H1 (cell line): ENCODE measurements around the gene GK2.

Source experiments
- ATF2 ChIP-seq: IDR thresholded peaks from 2 replicates; pipeline ENCODE4 v1.6.1; 2012; ENCODE audit warnings: low read length, inconsistent platforms
- CBX8 ChIP-seq: fragments of 300-800, 300-1000 bp; sonication (generic); IDR thresholded peaks from 2 replicates; pipeline ENCODE4 v1.7.1; 2016; ENCODE audit warnings: low read depth, low read length, borderline replicate concordance
- CEBPB ChIP-seq: IDR thresholded peaks from 2 replicates; pipeline ENCODE4 v1.6.1; 2012; ENCODE audit warnings: low read depth, low read length
- CTCF ChIP-seq, 3 experiments: IDR thresholded peaks; 1 replicate in 2 of 3; 2 replicates in 1 of 3; pipeline versions ENCODE4 v1.5.1 to v1.6.1; 2011; ENCODE audit warnings: low read length in 3 of 3, mild to moderate bottlenecking in 3 of 3, inconsistent platforms in 2 of 3, low read depth in 1 of 3, moderate library complexity in 1 of 3; ENCODE audit not compliant: insufficient read depth in 1 of 3; ENCODE audit errors: control extremely low read depth in 1 of 3
- EP300 ChIP-seq, 2 experiments: IDR thresholded peaks; 1 replicate in 1 of 2; 2 replicates in 1 of 2; pipeline ENCODE4 v1.6.1; 2011 to 2012; ENCODE audit warnings: low read depth in 2 of 2, low read length in 2 of 2, mild to moderate bottlenecking in 2 of 2, borderline replicate concordance in 1 of 2, inconsistent platforms in 1 of 2, moderate library complexity in 1 of 2
- GABPA ChIP-seq: IDR thresholded peaks from 2 replicates; pipeline ENCODE4 v1.6.1; 2011; ENCODE audit warnings: mild to moderate bottlenecking, low read length, moderate library complexity, borderline replicate concordance; ENCODE audit not compliant: insufficient read depth
- GTF2F1 ChIP-seq: IDR thresholded peaks from 2 replicates; pipeline ENCODE4 v1.6.1; 2012; ENCODE audit warnings: low read depth, low read length, improper control_type of control experiment, borderline replicate concordance
- HDAC2 ChIP-seq, 2 experiments: fragments of 300-600 bp in 1 of 2; sonication (generic) in 1 of 2; IDR thresholded peaks; 2 replicates each; pipeline ENCODE4 v1.6.1; 2011 to 2012; ENCODE audit warnings: low read depth in 2 of 2, low read length in 2 of 2, mild to moderate bottlenecking in 2 of 2, moderate library complexity in 2 of 2, borderline replicate concordance in 1 of 2, inconsistent platforms in 1 of 2
- KDM1A ChIP-seq: fragments of 200-600, 300-600 bp; sonication (generic); IDR thresholded peaks from 2 replicates; pipeline ENCODE4 v1.7.1; 2016; ENCODE audit warnings: mild to moderate bottlenecking, low read length, borderline replicate concordance
- NRF1 ChIP-seq: IDR thresholded peaks from 2 replicates; pipeline ENCODE4 v1.6.1; 2011; ENCODE audit warnings: mild to moderate bottlenecking, low read depth, low read length, improper control_type of control experiment
- POLR2A ChIP-seq, 2 experiments: IDR thresholded peaks; 1 replicate in 1 of 2; 2 replicates in 1 of 2; pipeline ENCODE4 v1.6.1; 2011; ENCODE audit warnings: low read depth in 2 of 2, low read length in 2 of 2, mild to moderate bottlenecking in 2 of 2; ENCODE audit errors: control extremely low read depth in 1 of 2
- POLR2AphosphoS5 ChIP-seq: IDR thresholded peaks from 2 replicates; pipeline ENCODE4 v1.6.1; 2011; ENCODE audit warnings: low read depth, low read length
- RXRA ChIP-seq: IDR thresholded peaks from 2 replicates; pipeline ENCODE4 v1.6.1; 2011; ENCODE audit warnings: low read depth, mild to moderate bottlenecking, low read length, moderate library complexity; ENCODE audit not compliant: insufficient read depth
- USF2 ChIP-seq: IDR thresholded peaks from 2 replicates; pipeline ENCODE4 v1.6.1; 2011; ENCODE audit warnings: low read length, improper control_type of control experiment

DNA sequence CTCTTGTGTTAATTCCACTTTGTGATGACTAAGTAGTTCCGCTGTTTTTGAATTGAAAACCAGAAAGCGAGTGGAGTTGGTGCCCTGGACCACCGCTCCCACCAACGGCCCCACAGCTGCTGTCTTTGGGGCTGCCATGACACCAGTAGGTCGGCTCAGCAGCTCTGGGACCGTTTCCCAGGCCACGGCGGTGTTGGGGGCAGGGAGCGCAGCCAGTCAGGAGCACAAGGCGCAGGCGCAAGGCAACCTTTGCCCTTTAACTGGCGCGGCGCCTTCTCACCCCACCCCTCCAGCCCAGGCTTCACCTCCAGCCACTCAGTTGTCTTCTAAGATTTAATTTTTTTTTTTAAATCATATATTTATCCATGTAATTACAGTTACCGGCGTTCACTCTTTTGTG lies at the start of gene GK2:
- TF ChIP-seq POLR2AphosphoS5 (no peak), POLR2A (IDR thresholded peaks at IDR 0.05; ENCODE audit: control extremely low read depth in 1 of 2, low read depth in 2 of 2, low read length in 2 of 2) (no peak), CEBPB (no peak), GTF2F1 (no peak), NRF1 (no peak), CTCF (IDR thresholded peaks at IDR 0.05; ENCODE audit: control extremely low read depth in 1 of 3, insufficient read depth in 1 of 3, low read depth in 1 of 3, low read length in 3 of 3) (no peak), EP300 (IDR thresholded peaks at IDR 0.05; ENCODE audit: borderline replicate concordance in 1 of 2, low read depth in 2 of 2, low read length in 2 of 2) (no peak), RXRA (no peak), KDM1A (no peak), HDAC2 (IDR thresholded peaks at IDR 0.05; ENCODE audit: borderline replicate concordance in 1 of 2, low read depth in 2 of 2, low read length in 2 of 2) (no peak), CBX8 (no peak), USF2 (no peak), GABPA (no peak), ATF2 (no peak)
